Neutrophil (primary cell): ENCODE data around the gene KIF25.

Experiments
- H3K27ac ChIP-seq: fragments of 200-600 bp; sonication (generic); 2 replicates; pipeline ENCODE4 v1.5.1; 2016; ENCODE audit warnings: mild to moderate bottlenecking, moderate library complexity
- H3K27me3 ChIP-seq: fragments of 200-600 bp; sonication (generic); 2 replicates; pipeline ENCODE4 v1.6.0; 2016; ENCODE audit warnings: mild to moderate bottlenecking
- H3K36me3 ChIP-seq: fragments of 200-600 bp; sonication (generic); 2 replicates; pipeline ENCODE4 v1.5.1; 2017
- H3K4me1 ChIP-seq, 2 experiments: fragments of 200-600 bp in 1 of 2; sonication (generic) in 1 of 2; 1 replicate in 1 of 2; 2 replicates in 1 of 2; pipeline versions ENCODE4 v1.5.1 to v1.6.1; 2013 to 2016; ENCODE audit warnings: low read depth in 1 of 2, low read length in 1 of 2, mild to moderate bottlenecking in 1 of 2, moderate library complexity in 1 of 2; ENCODE audit not compliant: control insufficient read depth in 1 of 2, insufficient read depth in 1 of 2
- H3K4me3 ChIP-seq, 2 experiments: fragments of 200-600 bp in 1 of 2; sonication (generic) in 1 of 2; 1 replicate in 1 of 2; 2 replicates in 1 of 2; pipeline ENCODE4 v1.5.1; 2013 to 2016; ENCODE audit warnings: low read depth in 1 of 2, low read length in 1 of 2, mild to moderate bottlenecking in 1 of 2, moderate library complexity in 1 of 2
- H3K9me3 ChIP-seq: fragments of 200-600 bp; sonication (generic); 2 replicates; pipeline ENCODE4 v1.5.1; 2016
- TF ChIP-seq, protein P1 (sequence below): fragments of 200-600 bp; sonication (generic); IDR thresholded peaks from 2 replicates; pipeline ENCODE4 v1.5.1; 2016; ENCODE audit warnings: antibody characterized with exemption

Gene KIF25

DNA sequence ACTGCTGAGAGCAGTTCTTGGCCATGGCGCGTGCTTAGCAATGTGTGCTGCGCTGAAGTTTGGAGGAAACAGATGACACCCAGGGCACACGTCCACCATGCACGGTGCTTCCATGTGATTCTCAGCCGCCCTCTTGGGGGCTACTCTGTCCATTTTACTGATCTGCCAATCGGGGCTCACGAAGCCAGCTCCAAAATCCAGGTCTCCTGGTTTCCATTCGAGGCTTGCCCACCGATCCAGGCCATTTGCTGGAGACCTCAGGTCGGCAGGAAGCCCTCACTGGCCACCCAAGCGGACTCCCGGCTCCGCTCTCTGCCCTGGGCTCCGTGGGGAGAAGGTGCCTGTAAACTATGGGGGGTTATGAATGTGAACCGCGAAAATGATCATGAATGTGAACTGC is 93.2 kb downstream of the KIF25 start:
- no peaks in the 10 kb centered on the region for H3K27me3 ChIP-seq
- H3K4me1 ChIP-seq = no peaks in the 10 kb centered on the region
- TF ChIP-seq, protein P1, sequence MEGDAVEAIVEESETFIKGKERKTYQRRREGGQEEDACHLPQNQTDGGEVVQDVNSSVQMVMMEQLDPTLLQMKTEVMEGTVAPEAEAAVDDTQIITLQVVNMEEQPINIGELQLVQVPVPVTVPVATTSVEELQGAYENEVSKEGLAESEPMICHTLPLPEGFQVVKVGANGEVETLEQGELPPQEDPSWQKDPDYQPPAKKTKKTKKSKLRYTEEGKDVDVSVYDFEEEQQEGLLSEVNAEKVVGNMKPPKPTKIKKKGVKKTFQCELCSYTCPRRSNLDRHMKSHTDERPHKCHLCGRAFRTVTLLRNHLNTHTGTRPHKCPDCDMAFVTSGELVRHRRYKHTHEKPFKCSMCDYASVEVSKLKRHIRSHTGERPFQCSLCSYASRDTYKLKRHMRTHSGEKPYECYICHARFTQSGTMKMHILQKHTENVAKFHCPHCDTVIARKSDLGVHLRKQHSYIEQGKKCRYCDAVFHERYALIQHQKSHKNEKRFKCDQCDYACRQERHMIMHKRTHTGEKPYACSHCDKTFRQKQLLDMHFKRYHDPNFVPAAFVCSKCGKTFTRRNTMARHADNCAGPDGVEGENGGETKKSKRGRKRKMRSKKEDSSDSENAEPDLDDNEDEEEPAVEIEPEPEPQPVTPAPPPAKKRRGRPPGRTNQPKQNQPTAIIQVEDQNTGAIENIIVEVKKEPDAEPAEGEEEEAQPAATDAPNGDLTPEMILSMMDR = no peak
- H3K36me3 ChIP-seq = no peaks in the 10 kb centered on the region
- no peak overlapping the region for H3K4me3 ChIP-seq
- H3K9me3 ChIP-seq = no peaks in the 10 kb centered on the region
- no peak overlapping the region for H3K27ac ChIP-seq

DNA sequence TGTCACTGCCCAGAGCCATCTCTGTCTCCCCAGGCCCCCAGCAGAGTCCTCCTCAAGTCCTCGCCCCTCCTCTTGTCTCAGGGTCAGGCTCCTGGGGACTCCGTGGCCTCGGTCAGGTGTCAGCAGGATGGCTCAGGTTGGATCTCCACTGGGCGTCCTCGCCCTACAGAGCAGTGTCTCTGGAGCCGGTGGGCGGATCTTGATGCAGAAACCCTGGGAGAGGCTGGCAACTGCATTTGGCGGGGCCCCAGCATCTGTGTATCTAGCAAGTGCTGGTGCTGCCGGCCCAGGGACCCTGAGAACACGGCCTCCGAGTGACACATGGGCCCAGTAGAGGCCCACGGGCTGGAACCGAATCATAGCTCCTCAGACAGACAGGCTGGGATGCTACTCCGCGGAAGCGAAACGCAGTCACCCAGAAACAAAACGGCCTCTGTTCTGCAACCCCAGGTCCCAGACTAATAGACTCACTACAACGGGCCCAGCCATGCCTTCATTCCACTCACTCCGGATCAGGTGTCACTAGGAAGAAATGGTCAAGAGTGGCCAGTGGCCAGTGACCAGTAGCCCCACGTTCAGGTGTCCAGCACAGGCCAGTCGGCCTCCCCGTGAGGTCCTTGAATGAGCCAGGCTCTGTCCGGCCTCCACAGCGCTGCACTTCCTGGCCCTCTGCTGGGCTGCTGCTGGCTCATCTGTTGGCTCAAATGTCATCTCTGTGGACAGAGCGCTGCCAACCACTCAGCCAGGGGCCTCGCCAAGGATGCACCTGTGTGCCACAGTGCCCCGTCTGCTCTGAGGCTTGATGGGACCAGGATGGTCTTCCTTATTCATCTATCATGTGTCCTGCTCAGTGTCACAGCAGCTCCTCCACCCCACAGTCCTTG is 94.2 kb downstream of the KIF25 start:
- Histone ChIP-seq H3K4me1 (no peaks in the 10 kb centered on the region), H3K36me3 (no peaks in the 10 kb centered on the region), H3K4me3 (no peak overlapping the region), H3K27me3 (no peaks in the 10 kb centered on the region), H3K9me3 (no peaks in the 10 kb centered on the region), H3K27ac (no peak overlapping the region)
- TF ChIP-seq, protein P1 = no peak

DNA sequence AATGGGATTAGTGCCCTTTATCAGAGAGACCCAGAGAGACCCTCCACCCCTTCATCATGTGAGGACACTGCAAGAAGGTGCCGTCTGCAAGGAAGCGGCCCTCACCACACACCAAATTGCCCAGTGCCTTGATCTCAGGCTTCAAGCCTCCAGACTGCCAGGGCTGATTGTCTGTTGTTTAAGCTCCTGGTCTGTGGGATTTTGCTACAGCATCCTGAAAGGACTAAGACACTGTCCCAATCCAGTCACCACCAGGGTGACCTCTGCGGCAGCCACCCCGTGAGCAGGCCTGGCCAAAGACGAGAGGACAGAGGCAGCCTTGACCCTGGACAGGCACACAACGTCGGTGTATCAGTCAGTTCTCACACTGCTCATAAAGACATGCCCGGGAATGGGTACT is 95.1 kb downstream of the KIF25 start:
- Histone ChIP-seq H3K27ac (no peak overlapping the region), H3K36me3 (no peaks in the 10 kb centered on the region), H3K4me1 (no peaks in the 10 kb centered on the region), H3K9me3 (no peaks in the 10 kb centered on the region), H3K27me3 (no peaks in the 10 kb centered on the region), H3K4me3 (no peak overlapping the region)
- TF ChIP-seq, protein P1 = no peak

DNA sequence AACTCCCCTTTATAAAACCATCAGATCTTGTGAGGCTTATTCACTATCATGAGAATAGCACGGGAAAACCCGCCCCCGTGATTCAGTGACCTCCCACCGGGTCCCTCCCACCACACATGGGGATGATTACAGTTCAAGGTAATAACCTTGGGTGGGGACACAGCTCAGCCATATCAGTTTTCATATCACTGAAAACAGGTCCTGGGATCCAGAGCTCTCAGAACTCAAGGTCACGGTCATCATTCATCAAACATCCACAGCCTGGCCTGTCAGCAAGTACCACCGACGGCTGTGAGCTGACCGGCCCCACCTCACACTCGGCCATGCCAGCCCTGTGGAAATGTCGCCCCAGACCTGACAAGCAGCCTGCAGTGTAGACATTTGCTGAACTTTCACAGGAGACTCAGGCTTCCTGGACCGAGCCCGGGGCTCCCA is 95.6 kb downstream of the KIF25 start:
- Histone ChIP-seq H3K27ac (no peak overlapping the region), H3K4me1 (no peaks in the 10 kb centered on the region), H3K36me3 (no peaks in the 10 kb centered on the region), H3K4me3 (no peak overlapping the region), H3K27me3 (no peaks in the 10 kb centered on the region), H3K9me3 (no peaks in the 10 kb centered on the region)
- TF ChIP-seq, protein P1 = no peak

DNA sequence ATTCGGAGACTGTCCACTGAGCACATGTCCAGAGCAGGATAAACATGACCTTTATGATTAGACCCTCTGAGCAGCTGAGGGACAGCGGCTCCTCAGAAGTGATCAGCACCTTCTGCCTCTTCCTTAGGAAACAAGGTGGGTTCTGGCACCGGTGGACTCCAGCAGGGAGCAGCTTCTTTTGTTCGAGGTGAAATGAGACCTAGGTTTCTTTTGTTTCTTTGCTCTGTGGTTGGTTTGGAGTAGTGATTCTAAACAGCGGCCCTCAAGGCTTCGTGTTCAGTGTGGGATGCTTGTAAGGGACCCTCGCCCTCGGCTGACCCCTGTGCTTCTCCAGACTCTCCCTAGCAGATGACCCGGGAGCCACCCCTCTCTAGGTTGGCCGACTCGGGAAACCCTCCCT is 96.2 kb downstream of the KIF25 start:
- Histone ChIP-seq H3K36me3 (no peaks in the 10 kb centered on the region), H3K27ac (no peak overlapping the region), H3K4me1 (no peaks in the 10 kb centered on the region), H3K27me3 (no peaks in the 10 kb centered on the region), H3K4me3 (no peak overlapping the region), H3K9me3 (no peaks in the 10 kb centered on the region)
- TF ChIP-seq, protein P1 = no peak
